HG03025 (cell line): ENCODE results near the gene SAMD4A.

Experiments used
- ATAC-seq: cut with Tn5 transposase; IDR thresholded peaks from one replicate; pipeline ENCODE4 v1.9.1; 2021; ENCODE audit warnings: mild to moderate bottlenecking, moderate library complexity; ENCODE audit not compliant: unreplicated experiment, low FRiP score

The SAMD4A gene

GRCh38 chr14:54698966-54699530 is 132.1 kb downstream of the SAMD4A start:
- ATAC-seq, result no peak

GRCh38 chr14:54699735-54700134 is 132.8 kb downstream of the SAMD4A start:
- ATAC-seq, result no peak

GRCh38 chr14:54700717-54701116 is 133.8 kb downstream of the SAMD4A start:
- no peak for ATAC-seq

GRCh38 chr14:54702014-54702491 is 135.1 kb downstream of the SAMD4A start:
- ATAC-seq, result no peak

GRCh38 chr14:54702492-54702891 is 135.6 kb downstream of the SAMD4A start:
- no peak for ATAC-seq

GRCh38 chr14:54703082-54703481 is 136.2 kb downstream of the SAMD4A start:
- ATAC-seq, result no peak

- no peak for ATAC-seq
These were observed 136.8 kb downstream of the SAMD4A start for GRCh38 chr14:54703724-54704123.

GRCh38 chr14:54704768-54705167 is 137.8 kb downstream of the SAMD4A start:
- ATAC-seq, result no peak

- no peak for ATAC-seq
These were observed 139.8 kb downstream of the SAMD4A start for GRCh38 chr14:54706769-54707168.

GRCh38 chr14:54708161-54708560 is 141.2 kb downstream of the SAMD4A start:
- no peak for ATAC-seq

GRCh38 chr14:54708982-54709381 is 142.1 kb downstream of the SAMD4A start:
- no peak for ATAC-seq

- no peak for ATAC-seq
These were observed 142.5 kb downstream of the SAMD4A start for GRCh38 chr14:54709444-54709843.

- ATAC-seq, result no peak
These were observed 142.9 kb downstream of the SAMD4A start for GRCh38 chr14:54709867-54710266.

GRCh38 chr14:54711312-54711711 is 144.4 kb downstream of the SAMD4A start:
- no peak for ATAC-seq

- ATAC-seq, result no peak
These were observed 145.0 kb downstream of the SAMD4A start for GRCh38 chr14:54711812-54712464.

- ATAC-seq, result no peak
These were observed 145.7 kb downstream of the SAMD4A start for GRCh38 chr14:54712465-54713200.

GRCh38 chr14:54713379-54713778 is 146.5 kb downstream of the SAMD4A start:
- no peak for ATAC-seq

- no peak for ATAC-seq
These were observed 148.3 kb downstream of the SAMD4A start for GRCh38 chr14:54715239-54715638.

- no peak for ATAC-seq
These were observed 148.9 kb downstream of the SAMD4A start for GRCh38 chr14:54715811-54716210.

- no peak for ATAC-seq
These were observed 149.9 kb downstream of the SAMD4A start for GRCh38 chr14:54716862-54717261.

GRCh38 chr14:54718046-54718445 is 151.1 kb downstream of the SAMD4A start:
- ATAC-seq, result no peak

- ATAC-seq, result no peak
These were observed 152.5 kb downstream of the SAMD4A start for GRCh38 chr14:54719406-54719805.
